Neural cell (in vitro differentiated cells): Measurements from ENCODE around the gene CCDC158. TPM values are rescaled to one million over a fixed set of nuclear protein-coding genes. Genes with fewer than 3 reads are reported as not detected.

ENCODE experiments used
- H2AFZ ChIP-seq: fragments of 200-600, 300-800 bp; sonication (generic), shearing (Covaris generic); 2 replicates; pipeline ENCODE4 v1.6.0; 2014; ENCODE audit warnings: low read depth, mild to moderate bottlenecking, antibody characterized with exemption, low read length, moderate library complexity
- H3F3A ChIP-seq: fragments of 200-600 bp; shearing (Covaris generic); 2 replicates; pipeline ENCODE4 v1.6.1; 2016; ENCODE audit warnings: mild to moderate bottlenecking, moderate library complexity, mixed read lengths, antibody characterized with exemption, low read length; ENCODE audit not compliant: insufficient read depth, poor library complexity, severe bottlenecking
- H3K27ac ChIP-seq: fragments of 200-600, 300-800 bp; sonication (generic), shearing (Covaris generic); 2 replicates; pipeline ENCODE4 v1.5.1; 2014; ENCODE audit warnings: mild to moderate bottlenecking, low read length, moderate library complexity
- H3K27me3 ChIP-seq: fragments of 300-800, 200-600 bp; sonication (generic), shearing (Covaris generic); 2 replicates; pipeline ENCODE4 v1.6.0; 2014; ENCODE audit warnings: mild to moderate bottlenecking, low read depth, low read length, moderate library complexity; ENCODE audit not compliant: insufficient read depth
- H3K36me3 ChIP-seq: fragments of 300-800, 200-600 bp; sonication (generic), shearing (Covaris generic); 2 replicates; pipeline ENCODE4 v1.5.1; 2014; ENCODE audit warnings: mild to moderate bottlenecking, antibody characterized with exemption, low read length, moderate library complexity; ENCODE audit not compliant: insufficient read depth
- H3K4me2 ChIP-seq: fragments of 300-800, 200-600 bp; sonication (generic), shearing (Covaris generic); 2 replicates; pipeline ENCODE4 v1.6.0; 2014; ENCODE audit warnings: mild to moderate bottlenecking, low read length
- H3K4me3 ChIP-seq: fragments of 300-800, 200-600 bp; sonication (generic), shearing (Covaris generic); 2 replicates; pipeline ENCODE4 v1.5.1; 2014; ENCODE audit warnings: mild to moderate bottlenecking, low read length, moderate library complexity
- H3K79me2 ChIP-seq: fragments of 200-600 bp; shearing (Covaris generic); replicated peaks from 2 replicates; pipeline ENCODE4 v1.6.0; 2014; ENCODE audit warnings: mild to moderate bottlenecking, low read length, moderate library complexity; ENCODE audit not compliant: insufficient read depth
- H3K9ac ChIP-seq: fragments of 300-800, 200-600 bp; sonication (generic), shearing (Covaris generic); 2 replicates; pipeline ENCODE4 v1.6.1; 2016; ENCODE audit warnings: mild to moderate bottlenecking, low read length, mixed read lengths
- H3K9me2 ChIP-seq: fragments of 200-600 bp; shearing (Covaris generic); 2 replicates; pipeline ENCODE4 v1.6.1; 2016; ENCODE audit warnings: mild to moderate bottlenecking, low read length, mixed read lengths; ENCODE audit not compliant: insufficient read depth
- H3K9me3 ChIP-seq: fragments of 200-600, 300-800 bp; sonication (generic), shearing (Covaris generic); 2 replicates; pipeline ENCODE4 v1.6.1; 2016; ENCODE audit warnings: mild to moderate bottlenecking, mixed run types, low read length, moderate library complexity, mixed read lengths
- H4K20me1 ChIP-seq: fragments of 200-600 bp; shearing (Covaris generic); 2 replicates; pipeline ENCODE4 v1.6.1; 2016; ENCODE audit warnings: mild to moderate bottlenecking, mixed run types; ENCODE audit not compliant: insufficient read depth
- EP300 ChIP-seq: fragments of 450-650 bp; conservative IDR thresholded peaks from 2 replicates; pipeline ENCODE4 v1.6.1; 2014; ENCODE audit warnings: antibody characterized with exemption, mild to moderate bottlenecking, moderate library complexity; ENCODE audit not compliant: poor library complexity, severe bottlenecking
- EZH2 ChIP-seq: fragments of 200-600, 300-800 bp; shearing (Covaris generic), sonication (generic); IDR thresholded peaks from 2 replicates; pipeline ENCODE4 v1.6.1; 2014; ENCODE audit warnings: antibody characterized with exemption, low read length, borderline replicate concordance, mild to moderate bottlenecking; ENCODE audit not compliant: insufficient read depth, poor library complexity, severe bottlenecking
- MXI1 ChIP-seq: fragments of 450-650 bp; conservative IDR thresholded peaks from 2 replicates; pipeline ENCODE4 v1.6.1; 2014; ENCODE audit warnings: antibody characterized with exemption, mild to moderate bottlenecking; ENCODE audit not compliant: poor library complexity, severe bottlenecking
- POLR2AphosphoS5 ChIP-seq: IDR thresholded peaks from 2 replicates; pipeline ENCODE4 v1.6.1; 2012
- RAD21 ChIP-seq: fragments of 450-650 bp; conservative IDR thresholded peaks from 2 replicates; pipeline ENCODE4 v1.6.1; 2014; ENCODE audit warnings: antibody characterized with exemption, mild to moderate bottlenecking, moderate library complexity
- REST ChIP-seq: IDR thresholded peaks from 2 replicates; pipeline ENCODE4 v1.6.1; 2012; ENCODE audit warnings: borderline replicate concordance
- SMC3 ChIP-seq: fragments of 450-650 bp; conservative IDR thresholded peaks from 2 replicates; pipeline ENCODE4 v1.6.1; 2014; ENCODE audit warnings: antibody characterized with exemption, mild to moderate bottlenecking, moderate library complexity; ENCODE audit not compliant: poor library complexity
- TAF1 ChIP-seq: IDR thresholded peaks from 2 replicates; pipeline ENCODE4 v1.6.1; 2012; ENCODE audit warnings: low read depth
- polyA plus RNA-seq: library from polyadenylated mRNA; depleted of rRNA; stranded (reverse); fragments of >200 nt; gene quantifications from 2 replicates; pipeline ENCODE4 v1.2.3, GENCODE V29; 2014
- TF ChIP-seq, protein P1 (sequence below): fragments of 450-650 bp; IDR thresholded peaks from 2 replicates; pipeline ENCODE4 v1.5.1; 2014; ENCODE audit warnings: antibody characterized with exemption, mild to moderate bottlenecking, moderate library complexity; ENCODE audit not compliant: poor library complexity, severe bottlenecking

Gene CCDC158
- polyA plus RNA-seq, 1 donor from 2014 or later, result not detected

- Histone ChIP-seq H3K27me3 (peaks cover 3% of the 10 kb centered on the region), H3K4me2 (no peak overlapping the region), H3K79me2 (no peaks in the 10 kb centered on the region), H3K9ac (no peak overlapping the region), H3F3A (no peaks in the 10 kb centered on the region), H3K27ac (no peak overlapping the region), H3K9me2 (no peaks in the 10 kb centered on the region), H3K36me3 (no peaks in the 10 kb centered on the region), H3K9me3 (peaks cover 5% of the 10 kb centered on the region), H2AFZ (no peak overlapping the region), H3K4me3 (no peak overlapping the region), H4K20me1 (no peaks in the 10 kb centered on the region)
- TF ChIP-seq RAD21, result no peak
These were observed 108.5 kb downstream of the CCDC158 start for GRCh38 chr4:76312457-76312856.

GRCh38 chr4:76311896-76312331, 109.0 kb downstream of the CCDC158 start:
- no peaks in the 10 kb centered on the region for H4K20me1 ChIP-seq
- no peaks in the 10 kb centered on the region for H3K36me3 ChIP-seq
- H2AFZ ChIP-seq, result no peak overlapping the region
- H3K79me2 ChIP-seq, result no peaks in the 10 kb centered on the region
- H3K9ac ChIP-seq, result no peak overlapping the region
- TF ChIP-seq POLR2AphosphoS5 (no peak), SMC3 (no peak), REST (no peak), TAF1 (no peak), MXI1 (no peak), RAD21 (no peak), EZH2 (no peak), EP300 (no peak)
- TF ChIP-seq, protein P1, sequence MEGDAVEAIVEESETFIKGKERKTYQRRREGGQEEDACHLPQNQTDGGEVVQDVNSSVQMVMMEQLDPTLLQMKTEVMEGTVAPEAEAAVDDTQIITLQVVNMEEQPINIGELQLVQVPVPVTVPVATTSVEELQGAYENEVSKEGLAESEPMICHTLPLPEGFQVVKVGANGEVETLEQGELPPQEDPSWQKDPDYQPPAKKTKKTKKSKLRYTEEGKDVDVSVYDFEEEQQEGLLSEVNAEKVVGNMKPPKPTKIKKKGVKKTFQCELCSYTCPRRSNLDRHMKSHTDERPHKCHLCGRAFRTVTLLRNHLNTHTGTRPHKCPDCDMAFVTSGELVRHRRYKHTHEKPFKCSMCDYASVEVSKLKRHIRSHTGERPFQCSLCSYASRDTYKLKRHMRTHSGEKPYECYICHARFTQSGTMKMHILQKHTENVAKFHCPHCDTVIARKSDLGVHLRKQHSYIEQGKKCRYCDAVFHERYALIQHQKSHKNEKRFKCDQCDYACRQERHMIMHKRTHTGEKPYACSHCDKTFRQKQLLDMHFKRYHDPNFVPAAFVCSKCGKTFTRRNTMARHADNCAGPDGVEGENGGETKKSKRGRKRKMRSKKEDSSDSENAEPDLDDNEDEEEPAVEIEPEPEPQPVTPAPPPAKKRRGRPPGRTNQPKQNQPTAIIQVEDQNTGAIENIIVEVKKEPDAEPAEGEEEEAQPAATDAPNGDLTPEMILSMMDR, result no peak
- H3F3A ChIP-seq, result no peaks in the 10 kb centered on the region
- no peak overlapping the region for H3K4me2 ChIP-seq
- no peak overlapping the region for H3K4me3 ChIP-seq
- H3K9me2 ChIP-seq, result no peaks in the 10 kb centered on the region
- H3K27me3 ChIP-seq, result peaks cover 8% of the 10 kb centered on the region
- H3K27ac ChIP-seq, result no peak overlapping the region
- H3K9me3 ChIP-seq, result peaks cover 5% of the 10 kb centered on the region

DNA sequence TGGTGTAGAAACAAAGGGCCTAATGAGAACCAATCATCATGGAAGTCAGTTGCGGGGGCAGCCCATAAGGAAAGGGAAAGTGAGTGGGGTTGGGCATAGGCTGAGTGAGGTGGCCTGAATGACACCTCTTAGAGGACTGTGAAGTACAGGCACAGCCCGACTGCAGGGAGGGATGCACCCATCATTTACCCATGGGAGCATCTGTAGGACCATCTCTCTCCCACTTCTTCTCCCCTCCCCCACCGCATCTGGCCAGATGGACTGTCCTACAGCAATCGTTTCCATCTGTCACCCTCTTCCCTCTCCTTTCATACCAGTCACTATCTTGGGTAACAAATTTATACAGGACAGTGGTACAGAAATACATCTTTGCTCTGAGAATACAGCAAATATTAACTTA, 110.3 kb downstream of the CCDC158 start:
- no peak overlapping the region for H2AFZ ChIP-seq
- H3K27me3 ChIP-seq, result peaks cover 21% of the 10 kb centered on the region
- no peak overlapping the region for H3K9ac ChIP-seq
- H3K79me2 ChIP-seq, result no peaks in the 10 kb centered on the region
- no peaks in the 10 kb centered on the region for H3K9me2 ChIP-seq
- H3K9me3 ChIP-seq, result peaks cover 3% of the 10 kb centered on the region
- no peaks in the 10 kb centered on the region for H3K36me3 ChIP-seq
- no peak overlapping the region for H3K4me3 ChIP-seq
- no peaks in the 10 kb centered on the region for H3F3A ChIP-seq
- TF ChIP-seq EP300 (no peak), TAF1 (no peak), MXI1 (no peak), EZH2 (no peak), POLR2AphosphoS5 (no peak), SMC3 (no peak), REST (no peak), RAD21 (no peak)
- TF ChIP-seq, protein P1, result no peak
- no peaks in the 10 kb centered on the region for H4K20me1 ChIP-seq
- no peak overlapping the region for H3K27ac ChIP-seq
- no peak overlapping the region for H3K4me2 ChIP-seq
